ENCODE results near the gene PRR20B.
"Not testable (repeated sequence)": the region's sequence is repeated elsewhere in the genome, so short reads cannot be mapped to it uniquely, and the experiment has no call there.

Gene PRR20B

DNA sequence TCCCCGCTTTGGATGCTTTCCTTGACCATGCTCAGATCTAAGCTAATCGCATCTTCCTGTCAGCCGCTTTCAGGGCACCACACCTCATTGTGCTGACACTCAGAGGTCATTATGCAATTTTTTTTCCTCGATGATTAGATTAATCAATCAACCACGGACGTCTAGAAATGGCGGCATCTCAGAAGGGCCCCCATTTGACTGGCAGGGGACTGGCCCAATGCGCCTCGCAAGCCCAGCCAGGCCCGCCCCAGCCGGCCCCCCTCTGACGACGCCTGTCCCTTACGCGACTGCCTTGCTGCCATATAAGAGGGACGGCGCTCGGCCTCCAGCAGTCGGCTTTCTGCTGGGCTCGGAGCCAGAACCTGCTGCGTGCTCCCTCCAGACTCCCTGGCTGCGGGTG is at the start of gene PRR20B:
TSS of gene PRR20B (plus strand) at position 301 of the 400 bp plus-strand sequence. CDS start 387 bp downstream, outside the sequence.
- DNase-seq (ENCODE audit: low read depth, low spot score), result not testable (repeated sequence)

DNA sequence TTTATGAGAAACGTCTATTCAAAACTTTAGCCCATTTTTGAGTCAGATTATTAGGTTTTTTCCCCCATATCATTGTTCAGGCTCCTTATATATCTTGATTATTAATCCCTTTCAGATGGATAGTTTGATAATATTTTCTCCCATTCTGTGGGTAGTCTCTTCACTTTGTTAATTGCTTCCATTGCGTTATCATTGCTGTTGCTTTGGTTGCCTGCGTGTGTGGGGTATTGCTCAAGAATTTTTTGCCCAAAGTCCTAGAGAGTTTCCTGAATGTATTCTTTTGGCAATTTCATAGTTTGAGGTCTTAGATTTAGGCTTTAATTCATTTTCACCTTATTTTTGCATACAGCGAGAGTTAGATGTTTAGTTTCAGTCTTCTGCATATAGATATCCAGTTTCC is 32.3 kb upstream of the PRR20B start:
- no peak for DNase-seq (ENCODE audit: low read depth, low spot score)

DNA sequence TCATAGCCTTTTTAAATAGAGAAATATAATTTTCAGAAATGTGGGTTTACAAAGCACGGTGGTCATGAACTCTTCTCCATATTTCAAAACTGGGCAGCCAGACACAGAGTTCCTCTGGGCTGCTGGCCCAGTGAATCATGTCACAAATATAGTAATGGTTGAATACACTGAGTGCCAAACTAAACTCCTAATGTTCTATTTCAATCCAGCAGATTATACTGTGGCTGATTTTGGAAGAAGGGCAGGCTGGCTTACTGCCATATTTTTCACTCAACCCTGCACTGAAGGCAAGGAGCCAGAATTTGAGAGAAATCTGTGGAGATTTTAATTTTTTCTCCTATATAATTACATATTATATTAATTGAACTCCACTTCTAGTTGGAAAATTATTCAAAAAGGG is 23.6 kb upstream of the PRR20B start:
- DNase-seq (ENCODE audit: low read depth, low spot score), result peak; percentile 36

DNA sequence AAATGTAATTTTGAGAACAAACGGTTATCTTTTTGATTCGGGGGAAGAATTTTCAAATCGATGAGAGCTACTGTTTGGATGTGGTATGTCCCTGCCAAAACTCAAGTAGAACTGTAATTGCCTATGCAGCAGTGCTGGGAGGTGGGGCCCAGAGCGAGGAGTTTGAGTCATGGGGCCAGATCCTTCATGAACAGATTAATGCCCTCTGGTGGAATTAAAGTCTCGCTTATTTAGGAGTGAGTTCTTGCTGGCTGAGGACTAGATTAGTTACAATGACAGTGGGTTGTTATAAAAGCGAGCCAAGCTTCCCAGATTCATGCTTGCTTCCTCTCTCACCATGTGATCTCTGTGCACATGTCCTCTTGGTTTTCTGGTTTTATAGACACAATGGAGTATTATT is 18.4 kb upstream of the PRR20B start:
- no peak for DNase-seq (ENCODE audit: low read depth, low spot score)

DNA sequence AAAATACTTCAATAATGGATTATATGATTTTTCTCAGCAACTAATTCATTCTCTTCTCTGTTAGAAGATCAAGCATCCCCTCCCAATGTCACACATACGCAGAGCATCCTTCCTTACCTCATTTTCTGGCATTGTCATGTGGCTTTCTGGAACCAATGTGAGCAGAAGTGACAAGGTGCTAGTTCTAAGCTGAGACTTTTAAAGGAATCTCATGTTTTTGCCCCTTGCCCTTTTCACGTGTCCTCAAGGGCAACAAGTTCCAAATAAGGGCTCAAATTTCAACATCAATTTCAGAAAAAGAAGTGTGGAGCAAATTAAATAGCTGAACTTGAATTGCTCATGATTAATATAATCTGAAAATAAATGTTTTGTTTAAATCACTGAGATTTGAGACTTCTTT is 11.2 kb upstream of the PRR20B start:
- no peak for DNase-seq (ENCODE audit: low read depth, low spot score)

DNA sequence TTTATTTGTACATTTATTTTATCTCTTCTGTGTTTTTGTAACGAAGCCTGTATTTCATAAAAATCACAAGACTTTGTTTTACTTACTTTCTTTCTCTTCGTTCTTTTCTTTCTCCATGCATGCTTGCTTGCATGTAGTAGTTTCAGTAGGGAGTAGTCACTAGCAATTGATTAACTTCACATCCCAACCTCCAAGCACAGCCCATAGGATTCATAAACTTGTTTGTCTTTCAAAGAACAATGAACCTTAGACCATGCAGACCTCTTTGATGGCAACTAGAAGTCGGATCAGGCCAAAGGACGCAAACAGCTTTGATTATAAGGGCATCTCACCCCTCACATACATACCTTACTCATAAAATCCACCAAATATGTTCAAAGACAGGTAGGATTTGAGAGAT is 9.7 kb upstream of the PRR20B start:
- DNase-seq (ENCODE audit: low read depth, low spot score), result no peak

DNA sequence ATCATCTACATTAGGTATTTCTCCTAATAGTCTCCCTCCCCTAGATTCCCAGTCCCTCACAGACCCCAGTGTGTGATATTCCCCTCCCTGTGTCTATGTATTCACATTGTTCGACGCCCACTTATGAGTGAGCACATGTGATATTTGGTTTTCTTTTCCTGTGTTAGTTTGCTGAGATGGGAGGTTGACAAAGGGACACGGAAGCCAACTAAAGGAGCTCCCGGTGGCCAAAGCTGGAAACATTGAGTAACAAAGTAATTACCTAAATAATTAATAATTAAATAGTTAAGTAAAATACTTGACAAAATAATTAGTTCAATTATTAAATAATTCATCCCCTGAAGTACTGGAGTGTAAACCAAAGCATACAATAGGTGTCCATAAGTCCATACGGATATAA is 8.3 kb upstream of the PRR20B start:
- no peak for DNase-seq (ENCODE audit: low read depth, low spot score)

DNA sequence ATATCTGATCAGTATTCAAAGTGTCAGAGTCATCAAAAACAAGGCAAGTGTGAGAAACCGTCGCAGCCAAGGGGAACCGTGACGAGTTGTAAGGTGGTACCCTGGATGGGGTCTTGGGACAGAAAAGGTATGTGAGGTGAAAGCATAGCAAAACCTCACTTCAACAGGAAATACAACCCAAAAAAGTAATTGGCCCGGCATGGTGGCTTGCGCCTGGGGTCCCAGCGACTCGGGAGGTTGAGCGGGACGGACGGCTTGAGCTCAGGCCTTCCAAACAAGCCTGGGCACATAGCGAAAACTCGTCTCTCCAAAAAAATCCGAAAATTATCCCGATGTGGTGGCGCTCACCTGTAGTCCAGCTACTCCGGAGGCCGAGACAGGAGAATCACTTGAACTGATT is 7.5 kb upstream of the PRR20B start:
- DNase-seq (ENCODE audit: low read depth, low spot score), result not testable (repeated sequence)

DNA sequence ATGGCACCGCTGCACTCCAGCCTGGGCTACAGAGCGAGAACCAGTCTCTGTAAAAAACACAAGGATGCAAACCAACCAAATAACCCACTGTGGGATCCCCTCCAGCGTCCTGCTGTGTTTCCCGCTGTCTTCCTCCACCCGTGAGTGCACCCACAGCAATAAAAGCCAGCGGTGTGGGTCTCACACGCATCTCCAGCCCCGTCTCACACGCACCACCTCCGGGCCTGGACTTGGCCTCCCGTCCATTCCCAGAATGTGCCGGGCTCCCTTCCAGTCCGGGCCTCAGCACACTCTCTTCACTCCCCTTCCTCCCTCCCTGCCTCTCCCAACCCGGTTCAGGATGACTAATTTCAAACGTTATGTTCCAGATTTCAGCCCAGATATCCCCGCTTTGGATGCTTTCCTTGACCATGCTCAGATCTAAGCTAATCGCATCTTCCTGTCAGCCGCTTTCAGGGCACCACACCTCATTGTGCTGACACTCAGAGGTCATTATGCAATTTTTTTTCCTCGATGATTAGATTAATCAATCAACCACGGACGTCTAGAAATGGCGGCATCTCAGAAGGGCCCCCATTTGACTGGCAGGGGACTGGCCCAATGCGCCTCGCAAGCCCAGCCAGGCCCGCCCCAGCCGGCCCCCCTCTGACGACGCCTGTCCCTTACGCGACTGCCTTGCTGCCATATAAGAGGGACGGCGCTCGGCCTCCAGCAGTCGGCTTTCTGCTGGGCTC is 6.9 kb upstream of the PRR20B start, which contains the start of gene PRR20A:
TSS of gene PRR20A (plus strand) at position 684 of the 734 bp plus-strand sequence. CDS start 387 bp downstream, outside the sequence.
- not testable (repeated sequence) for DNase-seq (ENCODE audit: low read depth, low spot score)

DNA sequence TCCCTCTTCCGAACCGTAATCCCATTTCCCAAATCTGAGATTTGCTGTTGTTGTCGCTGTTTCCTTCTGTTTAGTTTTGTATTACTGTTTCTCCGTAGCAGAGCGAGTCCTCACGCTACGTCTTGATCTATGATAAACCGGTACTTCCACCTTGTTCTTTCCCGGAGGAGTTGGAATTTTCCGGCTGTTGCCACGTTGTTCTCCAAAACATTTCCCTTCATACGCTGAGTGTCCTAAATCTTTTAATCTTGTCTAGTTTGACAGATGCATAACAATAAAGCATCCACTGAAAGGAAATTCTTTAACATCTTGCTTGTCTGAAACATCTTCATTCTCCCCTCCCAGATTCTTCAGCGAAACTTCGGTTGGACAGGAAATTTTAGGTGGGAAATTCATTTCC is 818 bp downstream of the PRR20B start:
- not testable (repeated sequence) for DNase-seq (ENCODE audit: low read depth, low spot score)

DNA sequence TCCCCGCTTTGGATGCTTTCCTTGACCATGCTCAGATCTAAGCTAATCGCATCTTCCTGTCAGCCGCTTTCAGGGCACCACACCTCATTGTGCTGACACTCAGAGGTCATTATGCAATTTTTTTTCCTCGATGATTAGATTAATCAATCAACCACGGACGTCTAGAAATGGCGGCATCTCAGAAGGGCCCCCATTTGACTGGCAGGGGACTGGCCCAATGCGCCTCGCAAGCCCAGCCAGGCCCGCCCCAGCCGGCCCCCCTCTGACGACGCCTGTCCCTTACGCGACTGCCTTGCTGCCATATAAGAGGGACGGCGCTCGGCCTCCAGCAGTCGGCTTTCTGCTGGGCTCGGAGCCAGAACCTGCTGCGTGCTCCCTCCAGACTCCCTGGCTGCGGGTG is 6.5 kb downstream of the PRR20B start, which contains the start of gene PRR20C:
TSS of gene PRR20C (plus strand) at position 301 of the 400 bp plus-strand sequence. CDS start 387 bp downstream, outside the sequence.
- DNase-seq (ENCODE audit: low read depth, low spot score), result not testable (repeated sequence)

DNA sequence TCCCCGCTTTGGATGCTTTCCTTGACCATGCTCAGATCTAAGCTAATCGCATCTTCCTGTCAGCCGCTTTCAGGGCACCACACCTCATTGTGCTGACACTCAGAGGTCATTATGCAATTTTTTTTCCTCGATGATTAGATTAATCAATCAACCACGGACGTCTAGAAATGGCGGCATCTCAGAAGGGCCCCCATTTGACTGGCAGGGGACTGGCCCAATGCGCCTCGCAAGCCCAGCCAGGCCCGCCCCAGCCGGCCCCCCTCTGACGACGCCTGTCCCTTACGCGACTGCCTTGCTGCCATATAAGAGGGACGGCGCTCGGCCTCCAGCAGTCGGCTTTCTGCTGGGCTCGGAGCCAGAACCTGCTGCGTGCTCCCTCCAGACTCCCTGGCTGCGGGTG is 13.0 kb downstream of the PRR20B start, which contains the start of gene PRR20D:
TSS of gene PRR20D (plus strand) at position 301 of the 400 bp plus-strand sequence. CDS start 387 bp downstream, outside the sequence.
- DNase-seq (ENCODE audit: low read depth, low spot score), result not testable (repeated sequence)

DNA sequence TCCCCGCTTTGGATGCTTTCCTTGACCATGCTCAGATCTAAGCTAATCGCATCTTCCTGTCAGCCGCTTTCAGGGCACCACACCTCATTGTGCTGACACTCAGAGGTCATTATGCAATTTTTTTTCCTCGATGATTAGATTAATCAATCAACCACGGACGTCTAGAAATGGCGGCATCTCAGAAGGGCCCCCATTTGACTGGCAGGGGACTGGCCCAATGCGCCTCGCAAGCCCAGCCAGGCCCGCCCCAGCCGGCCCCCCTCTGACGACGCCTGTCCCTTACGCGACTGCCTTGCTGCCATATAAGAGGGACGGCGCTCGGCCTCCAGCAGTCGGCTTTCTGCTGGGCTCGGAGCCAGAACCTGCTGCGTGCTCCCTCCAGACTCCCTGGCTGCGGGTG is 19.6 kb downstream of the PRR20B start, which contains the start of gene PRR20E:
TSS of gene PRR20E (plus strand) at position 301 of the 400 bp plus-strand sequence. CDS start 387 bp downstream, outside the sequence.
- DNase-seq (ENCODE audit: low read depth, low spot score), result not testable (repeated sequence)

DNA sequence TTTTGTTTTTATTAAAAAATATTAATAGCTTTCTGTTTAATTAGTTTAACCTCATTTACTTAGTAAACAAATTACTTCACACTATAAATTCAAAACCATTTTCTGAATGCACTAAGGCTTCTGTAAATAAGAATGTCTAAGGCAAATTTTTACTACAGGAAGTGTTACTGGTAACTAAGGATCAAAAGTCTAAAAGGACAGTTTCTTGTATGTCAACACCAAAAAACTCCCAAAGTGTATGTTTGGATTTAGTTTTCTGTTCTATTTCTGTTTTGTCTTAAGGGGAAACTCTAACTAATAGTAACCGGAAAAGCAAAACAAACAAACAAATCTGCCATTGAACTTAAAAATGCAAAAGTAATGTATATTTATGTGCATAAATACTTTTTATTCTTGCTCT is 44.4 kb downstream of the PRR20B start:
- no peak for DNase-seq (ENCODE audit: low read depth, low spot score)

Measured in astrocyte of the hippocampus (primary cell).